Measurements from ENCODE around the gene MBD5. TPM values are rescaled to one million over a fixed set of nuclear protein-coding genes. Genes with fewer than 3 reads are reported as not detected.

Gene MBD5
- total RNA-seq, 1 donor from 2014 or later, result 14.5 TPM

DNA sequence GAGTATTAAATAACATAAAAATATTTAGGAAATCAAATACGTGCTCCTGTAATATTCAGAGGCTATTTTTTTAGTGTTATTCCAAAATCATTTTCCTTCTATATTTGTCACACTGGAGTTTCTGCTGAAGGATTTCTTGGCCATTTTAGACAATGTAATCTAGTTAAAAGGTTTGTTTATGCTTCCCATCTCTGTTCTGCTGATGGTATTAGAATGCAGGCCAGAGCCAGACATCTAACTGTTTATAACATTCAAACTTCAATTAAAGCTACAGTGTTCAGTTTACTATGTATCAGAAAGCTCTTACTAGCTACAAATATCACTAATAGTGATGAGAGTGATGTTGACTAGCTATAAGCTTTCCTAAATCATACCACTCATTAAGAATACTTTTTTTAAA lies 7.9 kb downstream of the MBD5 start:
- TF ChIP-seq, protein P1, sequence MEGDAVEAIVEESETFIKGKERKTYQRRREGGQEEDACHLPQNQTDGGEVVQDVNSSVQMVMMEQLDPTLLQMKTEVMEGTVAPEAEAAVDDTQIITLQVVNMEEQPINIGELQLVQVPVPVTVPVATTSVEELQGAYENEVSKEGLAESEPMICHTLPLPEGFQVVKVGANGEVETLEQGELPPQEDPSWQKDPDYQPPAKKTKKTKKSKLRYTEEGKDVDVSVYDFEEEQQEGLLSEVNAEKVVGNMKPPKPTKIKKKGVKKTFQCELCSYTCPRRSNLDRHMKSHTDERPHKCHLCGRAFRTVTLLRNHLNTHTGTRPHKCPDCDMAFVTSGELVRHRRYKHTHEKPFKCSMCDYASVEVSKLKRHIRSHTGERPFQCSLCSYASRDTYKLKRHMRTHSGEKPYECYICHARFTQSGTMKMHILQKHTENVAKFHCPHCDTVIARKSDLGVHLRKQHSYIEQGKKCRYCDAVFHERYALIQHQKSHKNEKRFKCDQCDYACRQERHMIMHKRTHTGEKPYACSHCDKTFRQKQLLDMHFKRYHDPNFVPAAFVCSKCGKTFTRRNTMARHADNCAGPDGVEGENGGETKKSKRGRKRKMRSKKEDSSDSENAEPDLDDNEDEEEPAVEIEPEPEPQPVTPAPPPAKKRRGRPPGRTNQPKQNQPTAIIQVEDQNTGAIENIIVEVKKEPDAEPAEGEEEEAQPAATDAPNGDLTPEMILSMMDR (IDR thresholded peaks at IDR 0.05; ENCODE audit: insufficient read depth, low read length, poor library complexity, severe bottlenecking), result no peak
- DNase-seq (ENCODE audit: low read depth), result no peak
- Histone ChIP-seq H3K27me3 (ENCODE audit: control insufficient read depth, insufficient read depth, low read length) (no peaks in the 10 kb centered on the region), H3K4me3 (ENCODE audit: low read depth, low read length) (no peak overlapping the region), H3K36me3 (ENCODE audit: control insufficient read depth, insufficient read depth, low read length) (no peaks in the 10 kb centered on the region)

DNA sequence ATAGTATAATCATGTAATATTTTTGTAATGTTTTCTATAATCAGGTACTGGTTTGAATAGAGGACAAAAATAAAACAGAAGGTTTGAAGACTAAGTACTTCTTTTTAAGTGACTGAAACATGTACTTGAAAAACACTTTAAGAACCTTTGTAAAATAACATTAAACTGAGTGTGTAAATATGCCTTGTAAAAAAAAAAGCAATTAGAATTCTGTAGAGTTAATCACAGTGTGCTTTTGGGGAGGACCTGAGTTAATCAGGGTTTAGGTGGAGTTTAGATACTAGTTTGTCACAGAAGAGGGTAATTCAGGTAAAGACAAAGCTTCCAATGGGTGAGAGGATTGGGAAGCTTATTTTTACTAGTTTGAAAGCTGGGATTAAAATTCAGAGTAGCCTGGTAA lies 10.3 kb downstream of the MBD5 start:
- Histone ChIP-seq H3K27me3 (ENCODE audit: control insufficient read depth, insufficient read depth, low read length) (no peaks in the 10 kb centered on the region), H3K4me3 (ENCODE audit: low read depth, low read length) (no peak overlapping the region), H3K36me3 (ENCODE audit: control insufficient read depth, insufficient read depth, low read length) (no peaks in the 10 kb centered on the region)
- DNase-seq (ENCODE audit: low read depth), result no peak
- TF ChIP-seq, protein P1 (IDR thresholded peaks at IDR 0.05; ENCODE audit: insufficient read depth, low read length, poor library complexity, severe bottlenecking), result no peak

DNA sequence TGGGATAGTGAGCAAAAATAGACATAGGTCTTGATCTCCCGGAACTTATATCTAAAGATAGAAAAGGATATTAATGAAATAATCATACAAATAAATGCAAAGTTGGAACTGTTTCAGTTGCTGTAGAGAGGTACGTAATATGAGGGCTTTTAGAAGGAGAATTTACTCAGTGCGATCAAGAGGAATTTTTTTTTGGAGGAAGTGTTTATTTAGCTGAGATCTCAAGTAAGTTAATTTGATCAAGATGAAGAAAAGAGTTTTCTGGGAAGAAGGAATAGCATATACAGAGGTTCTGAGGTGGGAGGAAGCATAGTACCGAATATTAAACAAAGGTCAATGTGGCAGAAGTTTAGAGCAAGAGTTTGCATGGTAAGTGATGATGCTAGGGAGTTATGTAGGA lies 11.3 kb downstream of the MBD5 start:
- H3K27me3 ChIP-seq (ENCODE audit: control insufficient read depth, insufficient read depth, low read length), result no peaks in the 10 kb centered on the region
- TF ChIP-seq, protein P1 (IDR thresholded peaks at IDR 0.05; ENCODE audit: insufficient read depth, low read length, poor library complexity, severe bottlenecking), result no peak
- DNase-seq (ENCODE audit: low read depth), result no peak
- H3K4me3 ChIP-seq (ENCODE audit: low read depth, low read length), result no peak overlapping the region
- H3K36me3 ChIP-seq (ENCODE audit: control insufficient read depth, insufficient read depth, low read length), result no peaks in the 10 kb centered on the region

DNA sequence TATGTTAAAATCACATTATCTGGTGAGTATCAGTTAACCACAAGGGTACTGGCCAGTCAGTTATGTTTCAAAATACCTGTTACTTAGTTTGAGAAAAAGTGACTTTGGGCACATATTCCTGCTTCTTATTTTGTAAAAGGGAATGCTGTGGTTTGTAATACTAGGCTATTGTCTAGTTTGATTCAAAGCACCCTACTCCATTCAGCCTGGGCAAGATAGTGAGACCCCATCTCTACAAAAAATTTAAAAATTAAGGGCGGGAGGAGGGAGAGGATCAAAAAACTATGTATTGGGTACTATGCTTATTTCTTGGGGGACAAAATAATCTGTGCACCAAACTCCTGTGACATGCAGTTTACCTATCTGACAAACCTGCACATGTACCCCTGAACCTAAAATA lies 18.9 kb downstream of the MBD5 start:
- no peak for DNase-seq (ENCODE audit: low read depth)

DNA sequence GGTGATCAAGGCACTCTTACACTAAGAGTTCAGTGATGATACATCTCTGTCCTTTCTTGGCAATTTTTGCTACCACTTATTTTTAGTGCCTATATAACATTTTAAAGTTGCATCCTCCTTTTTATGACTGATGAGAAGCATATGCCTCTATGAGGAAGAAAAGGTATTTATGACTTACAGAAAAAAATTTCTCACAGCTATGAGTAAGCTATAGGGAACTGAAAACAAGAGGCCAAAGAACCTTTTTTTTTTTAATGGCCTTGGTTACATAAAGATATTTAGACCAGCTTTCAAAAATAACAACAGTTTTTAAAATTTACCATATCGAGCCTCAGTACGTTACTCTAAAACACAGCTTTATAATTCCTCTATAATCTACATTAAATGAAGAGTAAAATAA lies 21.3 kb downstream of the MBD5 start:
- TF ChIP-seq, protein P1 (IDR thresholded peaks at IDR 0.05; ENCODE audit: insufficient read depth, low read length, poor library complexity, severe bottlenecking), result no peak
- Histone ChIP-seq H3K4me3 (ENCODE audit: low read depth, low read length) (no peak overlapping the region), H3K27me3 (ENCODE audit: control insufficient read depth, insufficient read depth, low read length) (no peaks in the 10 kb centered on the region), H3K36me3 (ENCODE audit: control insufficient read depth, insufficient read depth, low read length) (no peaks in the 10 kb centered on the region)
- DNase-seq (ENCODE audit: low read depth), result no peak

More for the DNA sequence above, 18.9 kb downstream of the MBD5 start:
- Histone ChIP-seq H3K4me3 (ENCODE audit: low read depth, low read length) (no peak overlapping the region), H3K27me3 (ENCODE audit: control insufficient read depth, insufficient read depth, low read length) (no peaks in the 10 kb centered on the region), H3K36me3 (ENCODE audit: control insufficient read depth, insufficient read depth, low read length) (no peaks in the 10 kb centered on the region)
- TF ChIP-seq, protein P1 (IDR thresholded peaks at IDR 0.05; ENCODE audit: insufficient read depth, low read length, poor library complexity, severe bottlenecking), result no peak

DNA sequence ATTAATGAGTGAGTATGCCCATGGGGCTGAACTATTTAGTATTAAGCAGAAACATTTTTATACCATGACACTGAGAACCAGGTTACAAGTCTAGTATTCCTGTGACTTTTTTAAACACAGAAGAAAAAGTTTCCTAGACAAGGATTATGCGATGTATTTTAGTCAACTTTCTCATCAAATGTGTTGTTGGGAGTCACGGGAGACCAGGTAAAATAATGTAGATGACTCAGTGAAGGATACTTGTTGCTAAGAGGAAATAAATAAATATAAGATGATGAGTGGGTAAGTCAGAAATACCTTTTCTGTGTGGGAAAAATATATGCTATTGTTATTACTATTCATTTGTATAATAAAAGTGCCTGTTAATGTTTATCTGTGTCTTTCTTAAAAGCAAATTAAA lies 23.4 kb downstream of the MBD5 start:
- Histone ChIP-seq H3K36me3 (ENCODE audit: control insufficient read depth, insufficient read depth, low read length) (no peaks in the 10 kb centered on the region), H3K27me3 (ENCODE audit: control insufficient read depth, insufficient read depth, low read length) (no peaks in the 10 kb centered on the region), H3K4me3 (ENCODE audit: low read depth, low read length) (no peak overlapping the region)
- no peak for DNase-seq (ENCODE audit: low read depth)
- TF ChIP-seq, protein P1 (IDR thresholded peaks at IDR 0.05; ENCODE audit: insufficient read depth, low read length, poor library complexity, severe bottlenecking), result no peak

Data from kidney epithelial cell (primary cell).